Measurements from ENCODE around the gene NGEF.

NGEF gene

GRCh38 chr2:232829988-232830387, 183.1 kb downstream of the NGEF start:
- Histone ChIP-seq H2AFZ (ENCODE audit: low read length) (no peak overlapping the region), H3K4me1 (ENCODE audit: insufficient read depth, low read length, severe bottlenecking) (no peaks in the 10 kb centered on the region), H3K27me3 (ENCODE audit: insufficient read depth, low read length) (no peaks in the 10 kb centered on the region), H3F3A (ENCODE audit: insufficient read depth, low read length) (no peaks in the 10 kb centered on the region), H3K4me2 (ENCODE audit: low read length) (no peak overlapping the region), H3K36me3 (ENCODE audit: insufficient read depth, low read length) (peaks cover 49% of the 10 kb centered on the region), H4K20me1 (ENCODE audit: insufficient read depth, low read length) (no peaks in the 10 kb centered on the region), H3K4me3 (ENCODE audit: low read depth, low read length, poor library complexity, severe bottlenecking) (no peak overlapping the region), H3K9ac (ENCODE audit: low read length) (no peak overlapping the region), H3K9me2 (ENCODE audit: low read depth, low read length) (no peaks in the 10 kb centered on the region), H3K27ac (ENCODE audit: low read depth, low read length, poor library complexity, severe bottlenecking) (no peak overlapping the region), H3K9me3 (ENCODE audit: low read length) (no peaks in the 10 kb centered on the region), H3K79me2 (ENCODE audit: insufficient read depth, low read length) (no peaks in the 10 kb centered on the region)
- TF ChIP-seq EZH2 (IDR thresholded peaks at IDR 0.05; ENCODE audit: borderline replicate concordance, low read length): no peak
- no peak for TF ChIP-seq CTCF (IDR thresholded peaks at IDR 0.05; ENCODE audit: low read length)

Measured in OCI-LY1 (cell line).